SH-SY5Y (cell line): Measurements from ENCODE around the gene USP22.

Experiments
- GATA2 ChIP-seq: IDR thresholded peaks from 2 replicates; pipeline ENCODE4 v1.6.1; 2011; ENCODE audit warnings: mild to moderate bottlenecking, low read depth, low read length
- GATA3 ChIP-seq: IDR thresholded peaks from 2 replicates; pipeline ENCODE4 v1.6.1; 2011; ENCODE audit warnings: low read depth, mild to moderate bottlenecking, low read length, moderate library complexity

DNA sequence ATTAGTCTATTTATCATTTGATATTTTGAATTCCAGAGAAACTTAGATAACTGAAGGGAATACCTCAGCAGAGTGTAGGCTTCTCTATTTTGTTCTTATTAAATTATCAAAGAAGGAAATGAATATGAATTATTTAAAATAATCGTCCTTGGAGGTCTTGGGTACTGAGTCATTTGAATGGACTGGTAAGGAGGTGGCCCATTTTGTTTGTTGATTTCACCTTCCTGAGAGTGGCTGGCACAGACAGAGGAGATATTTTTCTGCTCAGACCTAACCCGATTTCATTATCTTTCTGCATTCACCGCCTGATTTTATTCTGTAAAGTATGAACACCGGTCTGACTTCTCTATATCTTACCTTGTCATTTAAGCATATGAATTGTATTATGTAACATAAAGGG is 88.0 kb downstream of the USP22 start:
- no peak for TF ChIP-seq GATA3
- no peak for TF ChIP-seq GATA2
